Endodermal cell (in vitro differentiated cells): ENCODE data around the gene TECPR1. TPM values are rescaled to one million over a fixed set of nuclear protein-coding genes. Genes with fewer than 3 reads are reported as not detected.

Experiments
- DNase-seq: peaks from one replicate; pipeline ENCODE4 v3.0.0-alpha.2; 2017
- H3K27ac ChIP-seq: 2 replicates; pipeline ENCODE4 v1.5.1; 2013; ENCODE audit warnings: mild to moderate bottlenecking, low read depth, low read length, moderate library complexity
- H3K27me3 ChIP-seq: 2 replicates; pipeline ENCODE4 v1.6.1; 2013; ENCODE audit warnings: mild to moderate bottlenecking, low read length, moderate library complexity; ENCODE audit not compliant: insufficient read depth, control insufficient read depth, poor library complexity, severe bottlenecking
- H3K36me3 ChIP-seq: 2 replicates; pipeline ENCODE4 v1.7.0; 2013; ENCODE audit warnings: mild to moderate bottlenecking, low read length, moderate library complexity; ENCODE audit not compliant: control insufficient read depth, insufficient read depth
- H3K4me1 ChIP-seq: one replicate; pipeline ENCODE4 v1.7.0; 2013; ENCODE audit warnings: low read length; ENCODE audit not compliant: control insufficient read depth, insufficient read depth
- H3K4me3 ChIP-seq: 2 replicates; pipeline ENCODE4 v1.5.1; 2013; ENCODE audit warnings: mild to moderate bottlenecking, low read length, moderate library complexity
- H3K9ac ChIP-seq: 2 replicates; pipeline ENCODE4 v1.6.1; 2013; ENCODE audit warnings: mild to moderate bottlenecking, low read length, moderate library complexity; ENCODE audit not compliant: poor library complexity, severe bottlenecking; ENCODE audit errors: extremely low read depth
- H3K9me3 ChIP-seq: 2 replicates; pipeline ENCODE4 v1.6.1; 2013; ENCODE audit warnings: mild to moderate bottlenecking, low read length, moderate library complexity; ENCODE audit not compliant: control insufficient read depth
- H3K27ac Mint-ChIP-seq: 2 replicates; pipeline ENCODE4 v1.8.0; 2020; ENCODE audit warnings: mixed read lengths
- H3K27me3 Mint-ChIP-seq: 2 replicates; pipeline ENCODE4 v1.8.0; 2021; ENCODE audit warnings: mild to moderate bottlenecking, mixed read lengths; ENCODE audit not compliant: insufficient read depth
- H3K36me3 Mint-ChIP-seq: 2 replicates; pipeline ENCODE4 v1.8.0; 2020; ENCODE audit warnings: low read depth, mixed read lengths
- H3K4me1 Mint-ChIP-seq: 2 replicates; pipeline ENCODE4 v1.8.0; 2020; ENCODE audit warnings: mixed read lengths
- H3K4me3 Mint-ChIP-seq: 2 replicates; pipeline ENCODE4 v1.8.0; 2020; ENCODE audit warnings: mild to moderate bottlenecking, moderate library complexity, mixed read lengths
- H3K9me3 Mint-ChIP-seq: 2 replicates; pipeline ENCODE4 v1.8.0; 2020; ENCODE audit warnings: mild to moderate bottlenecking, mixed read lengths
- WGBS, 2 experiments: methylation state at CpG; one replicate each; pipeline versions ENCODE4 v1.1.5 to v1.1.7; 2013; ENCODE audit warnings: missing lambda C conversion rate in 2 of 2, mixed read lengths in 1 of 2; ENCODE audit not compliant: insufficient coverage in 1 of 2, insufficient read length in 1 of 2; 5-methylcytosine and 5-hydroxymethylcytosine counted together
- total RNA-seq, 2 donors: library from RNA; stranded (reverse); fragmentation: NEBNext Ultra II Directional in 1 of 2; extraction: Animal tissue kit (Norgen Biotek cat#: 25700) in 1 of 2; gene quantifications; 2 replicates in 1 of 2; 3 replicates in 1 of 2; pipeline ENCODE4 v1.2.1, GENCODE V29; 2021
- TF ChIP-seq, protein P1 (sequence below): fragments of 200-600 bp; sonication (generic); conservative IDR thresholded peaks from 2 replicates; pipeline ENCODE4 v1.5.0; 2021; ENCODE audit warnings: antibody characterized with exemption, mild to moderate bottlenecking

The TECPR1 gene
- total RNA-seq, 2 donors from 2014 or later, result 27.2 to 32.0 TPM

- Mint-ChIP-seq H3K9me3 (no peaks in the 10 kb centered on the region), H3K36me3 (peaks cover 15% of the 10 kb centered on the region), H3K27ac (no peak overlapping the region), H3K4me1 (peaks cover 25% of the 10 kb centered on the region), H3K4me3 (no peak overlapping the region), H3K27me3 (no peaks in the 10 kb centered on the region)
- H3K9ac ChIP-seq, result no peak overlapping the region
- no peaks in the 10 kb centered on the region for H3K4me1 ChIP-seq
- 82 to 90% methylated on average over 5 to 14 of the region's 14 CpGs for WGBS, 2 experiments
- H3K27ac ChIP-seq, result no peak overlapping the region
- peaks cover 17% of the 10 kb centered on the region for H3K36me3 ChIP-seq
- no peaks in the 10 kb centered on the region for H3K27me3 ChIP-seq
- DNase-seq, result no peak
- H3K9me3 ChIP-seq, result no peaks in the 10 kb centered on the region
- no peak overlapping the region for H3K4me3 ChIP-seq
- TF ChIP-seq, protein P1, sequence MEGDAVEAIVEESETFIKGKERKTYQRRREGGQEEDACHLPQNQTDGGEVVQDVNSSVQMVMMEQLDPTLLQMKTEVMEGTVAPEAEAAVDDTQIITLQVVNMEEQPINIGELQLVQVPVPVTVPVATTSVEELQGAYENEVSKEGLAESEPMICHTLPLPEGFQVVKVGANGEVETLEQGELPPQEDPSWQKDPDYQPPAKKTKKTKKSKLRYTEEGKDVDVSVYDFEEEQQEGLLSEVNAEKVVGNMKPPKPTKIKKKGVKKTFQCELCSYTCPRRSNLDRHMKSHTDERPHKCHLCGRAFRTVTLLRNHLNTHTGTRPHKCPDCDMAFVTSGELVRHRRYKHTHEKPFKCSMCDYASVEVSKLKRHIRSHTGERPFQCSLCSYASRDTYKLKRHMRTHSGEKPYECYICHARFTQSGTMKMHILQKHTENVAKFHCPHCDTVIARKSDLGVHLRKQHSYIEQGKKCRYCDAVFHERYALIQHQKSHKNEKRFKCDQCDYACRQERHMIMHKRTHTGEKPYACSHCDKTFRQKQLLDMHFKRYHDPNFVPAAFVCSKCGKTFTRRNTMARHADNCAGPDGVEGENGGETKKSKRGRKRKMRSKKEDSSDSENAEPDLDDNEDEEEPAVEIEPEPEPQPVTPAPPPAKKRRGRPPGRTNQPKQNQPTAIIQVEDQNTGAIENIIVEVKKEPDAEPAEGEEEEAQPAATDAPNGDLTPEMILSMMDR, result no peak
These were observed 34.1 kb upstream of the TECPR1 start for GRCh38 chr7:98286093-98286539.

GRCh38 chr7:98285157-98286092, 33.4 kb upstream of the TECPR1 start:
- TF ChIP-seq, protein P1, result no peak
- WGBS, 2 experiments, result 89% methylated on average over 11 to 21 of the region's 21 CpGs
- H3K27ac ChIP-seq, result no peak overlapping the region
- Mint-ChIP-seq H3K4me1 (peaks cover 25% of the 10 kb centered on the region), H3K36me3 (peaks cover 12% of the 10 kb centered on the region), H3K27ac (no peak overlapping the region), H3K9me3 (no peaks in the 10 kb centered on the region), H3K27me3 (no peaks in the 10 kb centered on the region), H3K4me3 (no peak overlapping the region)
- no peaks in the 10 kb centered on the region for H3K27me3 ChIP-seq
- H3K4me1 ChIP-seq, result no peaks in the 10 kb centered on the region
- no peak overlapping the region for H3K4me3 ChIP-seq
- H3K9ac ChIP-seq, result no peak overlapping the region
- H3K36me3 ChIP-seq, result peaks cover 17% of the 10 kb centered on the region
- no peaks in the 10 kb centered on the region for H3K9me3 ChIP-seq
- DNase-seq, result no peak

GRCh38 chr7:98284335-98285036, 32.5 kb upstream of the TECPR1 start:
- Mint-ChIP-seq H3K27ac (no peak overlapping the region), H3K27me3 (no peaks in the 10 kb centered on the region), H3K4me3 (peak overlapping the region; percentile 84), H3K4me1 (peaks cover 25% of the 10 kb centered on the region), H3K9me3 (no peaks in the 10 kb centered on the region), H3K36me3 (peaks cover 9% of the 10 kb centered on the region)
- H3K9me3 ChIP-seq, result no peaks in the 10 kb centered on the region
- no peaks in the 10 kb centered on the region for H3K27me3 ChIP-seq
- DNase-seq, result peak; percentile 66
- 92 to 98% methylated on average over 5 to 20 of the region's 20 CpGs for WGBS, 2 experiments
- TF ChIP-seq, protein P1, result no peak
- H3K27ac ChIP-seq, result no peak overlapping the region
- H3K36me3 ChIP-seq, result peaks cover 11% of the 10 kb centered on the region
- no peaks in the 10 kb centered on the region for H3K4me1 ChIP-seq
- H3K4me3 ChIP-seq, result peak overlapping the region; percentile 88
- H3K9ac ChIP-seq, result no peak overlapping the region
